Fibroblast of skin of back (primary cell): ENCODE results near the gene USP16. TPM values are rescaled to one million over a fixed set of nuclear protein-coding genes. Genes with fewer than 3 reads are reported as not detected.
"Not testable (repeated sequence)": the region's sequence is repeated elsewhere in the genome, so short reads cannot be mapped to it uniquely, and the experiment has no call there.

ENCODE experiments used
- DNase-seq: peaks from one replicate; pipeline ENCODE4 v3.0.0-alpha.2; 2013
- polyA plus RNA-seq, 2 experiments: library from polyadenylated mRNA; unstranded; fragments of 120-200 nt; gene quantifications; one replicate each; pipeline ENCODE4 v1.2.1, GENCODE V29; 2013; ENCODE audit not compliant: insufficient read length in 2 of 2

The USP16 gene
- polyA plus RNA-seq (2013, experiment 1 of 2; ENCODE audit: insufficient read length): 34.1 TPM
- polyA plus RNA-seq (2013, experiment 2 of 2; ENCODE audit: insufficient read length): 31.4 TPM

DNA sequence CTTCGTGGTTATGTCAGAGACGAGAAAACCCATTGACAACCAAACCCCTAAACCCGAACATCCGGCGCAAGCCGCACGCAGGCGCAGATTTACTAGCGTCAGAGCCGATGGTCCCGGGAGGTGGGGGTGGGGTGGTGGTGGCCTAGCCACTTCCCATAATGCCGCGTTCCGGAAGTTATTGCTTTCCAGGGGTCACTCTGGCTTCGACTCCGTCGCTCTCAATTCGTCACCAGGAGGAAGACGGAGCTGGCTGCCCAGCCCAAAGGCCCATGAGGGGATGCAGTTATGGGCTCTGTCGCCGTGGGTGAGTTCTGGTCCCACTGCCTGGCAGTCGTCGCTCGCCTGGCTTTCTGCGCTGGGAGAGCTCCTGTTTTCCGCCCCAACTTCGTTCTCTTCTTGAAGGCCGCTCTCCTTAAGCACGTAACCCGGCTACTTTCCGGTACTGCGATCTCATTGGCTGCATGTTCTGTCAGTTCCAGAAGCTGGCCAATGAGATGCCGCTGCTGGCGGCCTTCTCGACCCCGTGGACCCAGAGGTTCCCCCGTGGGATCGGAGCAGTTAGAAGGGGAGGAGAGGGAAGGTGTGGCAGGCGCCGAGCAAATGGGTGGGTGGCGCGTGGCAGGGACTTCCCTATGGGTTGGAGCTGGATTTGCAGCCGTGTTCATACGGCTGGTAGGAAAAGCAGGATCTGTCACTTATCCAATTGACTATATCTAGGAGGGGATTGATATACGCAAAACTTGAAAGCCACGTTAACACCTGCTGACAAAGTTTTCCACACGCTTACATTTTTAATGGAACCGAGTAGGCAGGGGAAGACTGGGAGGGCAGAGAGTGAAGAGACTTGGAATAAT, at the start of gene USP16:
TSS of gene USP16 (plus strand) at position 195 of the 854 bp plus-strand sequence. CDS start 3,246 bp downstream, outside the sequence.
- DNase-seq: peak; percentile 99

DNA sequence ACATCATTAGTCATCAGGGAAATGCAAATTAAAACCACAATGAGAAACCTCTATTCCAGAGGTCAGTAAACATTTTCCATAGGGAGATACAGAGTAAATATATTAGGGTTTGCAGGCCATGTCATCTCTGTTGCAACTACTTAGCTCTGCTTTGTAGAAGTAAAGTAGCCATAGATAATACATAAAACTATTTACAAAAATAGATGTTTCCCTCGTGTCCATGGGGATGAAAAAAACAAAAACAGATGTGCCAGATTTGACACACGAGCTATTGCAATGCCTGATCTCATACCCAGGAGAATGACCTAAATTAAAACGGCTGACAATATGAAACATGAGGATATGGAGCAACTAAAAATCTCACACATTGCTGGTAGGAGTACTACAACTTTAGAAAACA, 49.1 kb upstream of the USP16 start:
- DNase-seq: no peak

DNA sequence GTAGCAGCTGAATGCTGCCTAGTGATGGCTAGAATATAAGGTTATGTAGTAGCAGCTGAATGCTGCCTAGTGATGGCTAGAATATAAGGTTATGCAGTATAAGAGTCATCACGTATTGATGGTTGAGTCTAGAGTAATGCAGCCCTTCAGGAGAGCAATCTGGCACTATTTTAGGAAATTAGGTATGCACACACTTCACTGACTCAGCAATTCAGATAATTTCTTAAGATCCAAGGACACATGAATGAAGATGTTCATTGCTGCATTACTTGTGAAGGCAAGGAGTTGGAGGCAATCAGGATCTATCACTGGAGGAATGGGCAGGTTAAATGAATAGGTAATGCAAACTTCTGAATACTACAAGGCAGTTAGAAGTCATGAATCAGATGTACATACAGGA, 45.4 kb upstream of the USP16 start:
- no peak for DNase-seq

DNA sequence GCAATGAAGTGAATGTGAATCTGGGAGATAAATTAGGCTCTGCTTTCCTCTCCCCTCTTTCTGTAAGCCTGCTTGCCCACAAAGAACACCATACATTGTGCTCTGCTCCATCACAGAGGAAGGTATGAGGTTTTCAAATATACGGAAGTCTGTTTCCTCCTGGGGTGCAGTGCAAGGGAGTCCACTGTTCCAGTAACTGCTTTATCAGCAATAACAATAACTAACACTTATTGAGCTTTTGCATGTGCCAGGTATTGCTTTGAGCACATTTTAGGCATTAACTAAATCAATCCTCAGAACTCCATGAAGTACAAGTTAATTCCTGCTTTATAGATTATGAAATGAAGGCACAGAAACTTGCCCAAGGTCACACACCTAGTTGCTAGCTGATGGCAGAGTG, 41.8 kb upstream of the USP16 start:
- no peak for DNase-seq

DNA sequence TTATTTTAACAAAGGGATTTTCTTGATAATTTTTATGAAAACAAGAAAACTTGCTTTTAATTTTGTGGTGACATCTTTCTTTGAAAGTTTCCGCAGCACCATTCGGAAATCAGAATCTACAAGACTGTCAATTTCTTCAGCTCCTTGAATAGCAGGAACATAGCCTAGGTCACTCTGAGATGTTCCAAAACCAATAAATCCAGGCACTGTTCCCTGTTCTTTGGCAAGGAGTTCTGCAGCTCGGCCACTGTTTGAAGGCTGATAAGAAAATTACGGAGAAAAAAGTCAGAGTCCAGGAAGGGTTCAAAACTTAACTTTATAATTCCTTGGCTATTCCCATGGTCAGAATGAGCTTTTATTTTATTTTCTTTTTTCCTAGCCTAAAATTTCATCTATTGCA, 37.8 kb upstream of the USP16 start:
- DNase-seq: no peak

DNA sequence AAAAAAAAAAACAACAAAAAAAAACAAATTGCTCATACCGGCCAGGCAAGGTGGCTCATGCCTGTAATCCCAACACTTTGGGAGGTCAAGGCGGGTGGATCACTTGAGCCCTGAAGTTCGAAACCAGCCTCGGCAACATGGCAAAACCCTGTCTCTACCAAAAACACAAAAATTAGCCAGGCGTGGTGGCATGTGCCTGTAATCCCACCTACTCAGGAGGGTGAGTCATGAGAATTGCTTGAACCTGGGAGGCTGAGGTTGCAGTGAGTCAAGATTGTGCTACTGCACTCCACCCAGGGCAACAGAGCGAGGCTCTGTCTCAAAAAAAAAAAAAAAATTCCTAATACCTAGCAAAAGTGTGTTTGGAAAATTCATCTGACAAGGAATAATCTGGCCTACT, 36.3 kb upstream of the USP16 start:
- peak; percentile 16 for DNase-seq

DNA sequence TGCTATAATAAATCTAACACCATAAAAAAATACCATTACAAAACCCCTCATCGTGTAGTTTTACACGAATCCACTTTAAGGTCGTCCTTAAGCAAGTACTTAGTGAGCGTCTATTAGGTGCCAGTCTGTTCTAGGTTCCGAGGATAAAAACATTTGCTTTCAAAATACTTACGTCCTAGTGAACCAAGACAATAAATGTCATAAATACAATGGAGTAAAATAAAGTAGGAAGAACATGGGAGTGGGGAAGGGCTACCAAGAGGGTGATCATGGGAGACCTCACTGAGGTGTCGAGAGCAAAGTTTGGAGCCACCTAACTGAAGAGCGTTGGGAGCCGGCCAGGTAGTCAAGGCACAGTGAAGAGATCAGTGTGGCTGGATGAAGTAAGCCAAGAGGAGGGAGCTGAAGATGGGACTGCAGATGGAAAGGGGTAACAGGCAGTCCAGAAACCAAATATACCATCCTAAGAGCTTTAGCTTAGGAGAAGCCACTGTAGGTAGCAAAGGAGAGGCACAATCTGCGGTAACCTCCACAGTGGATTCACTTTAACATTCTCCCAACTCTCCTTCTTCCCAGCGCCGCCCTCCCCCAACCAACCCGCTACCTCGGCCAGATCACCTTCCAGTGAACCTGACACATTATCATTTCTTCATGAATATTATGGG, 32.5 kb upstream of the USP16 start:
- DNase-seq: no peak

DNA sequence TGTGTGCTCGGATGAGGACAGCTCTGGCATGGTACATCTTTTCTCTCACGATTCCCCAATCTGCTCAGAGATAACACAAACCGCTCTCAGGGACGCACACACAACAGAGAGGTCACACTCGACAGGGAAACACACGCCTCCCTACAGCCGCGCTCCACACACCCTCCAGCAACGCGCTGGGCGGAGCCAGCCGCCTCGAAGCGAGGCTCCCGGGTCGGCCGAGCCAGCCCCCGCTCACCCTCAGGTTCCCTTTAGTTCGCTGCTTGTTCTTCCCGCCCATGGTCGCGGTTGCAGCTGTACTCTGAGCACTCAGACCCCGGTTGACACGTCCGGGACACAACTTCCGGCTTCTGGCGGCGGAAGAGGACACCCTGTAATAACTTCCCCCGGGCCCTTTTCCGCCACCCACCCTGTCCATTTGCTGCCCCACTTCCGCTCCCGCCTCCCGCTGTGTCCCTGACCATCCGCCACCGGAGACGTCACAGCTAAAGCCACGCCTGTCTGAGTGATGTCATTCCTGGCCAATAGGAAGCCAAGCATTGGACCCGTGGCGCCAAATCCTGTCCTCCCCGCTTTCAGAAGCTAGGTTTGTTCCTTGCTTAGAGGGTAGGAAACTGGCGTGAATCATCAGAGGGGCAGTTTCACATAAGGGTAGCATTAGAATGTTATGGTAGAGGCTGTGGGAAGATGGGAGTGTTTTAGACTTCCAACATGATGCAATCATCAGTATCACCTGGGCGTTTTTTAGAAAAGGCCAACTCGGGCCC, 31.8 kb upstream of the USP16 start, which contains the start of gene LTN1:
TSS of gene LTN1 (minus strand) at position 352 of the 767 bp plus-strand sequence. CDS start at position 280, 72 bp downstream.
- DNase-seq: peak; percentile 100

DNA sequence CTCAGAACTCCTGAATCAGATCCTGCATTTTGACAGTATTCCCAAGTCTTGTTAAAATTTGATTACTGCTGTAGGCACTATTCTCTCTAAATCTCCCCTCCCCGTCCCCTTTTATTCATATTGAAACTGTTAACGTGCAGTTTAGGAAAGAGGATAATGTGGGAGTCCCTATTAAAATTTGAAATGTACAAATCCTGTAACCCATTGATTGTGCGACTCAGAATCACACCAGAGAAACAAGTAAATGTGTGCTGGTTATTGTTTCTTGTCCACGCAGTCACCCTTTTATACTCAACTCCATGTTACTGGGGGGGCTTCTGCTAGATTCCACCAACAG, 31.2 kb upstream of the USP16 start:
- DNase-seq: no peak

DNA sequence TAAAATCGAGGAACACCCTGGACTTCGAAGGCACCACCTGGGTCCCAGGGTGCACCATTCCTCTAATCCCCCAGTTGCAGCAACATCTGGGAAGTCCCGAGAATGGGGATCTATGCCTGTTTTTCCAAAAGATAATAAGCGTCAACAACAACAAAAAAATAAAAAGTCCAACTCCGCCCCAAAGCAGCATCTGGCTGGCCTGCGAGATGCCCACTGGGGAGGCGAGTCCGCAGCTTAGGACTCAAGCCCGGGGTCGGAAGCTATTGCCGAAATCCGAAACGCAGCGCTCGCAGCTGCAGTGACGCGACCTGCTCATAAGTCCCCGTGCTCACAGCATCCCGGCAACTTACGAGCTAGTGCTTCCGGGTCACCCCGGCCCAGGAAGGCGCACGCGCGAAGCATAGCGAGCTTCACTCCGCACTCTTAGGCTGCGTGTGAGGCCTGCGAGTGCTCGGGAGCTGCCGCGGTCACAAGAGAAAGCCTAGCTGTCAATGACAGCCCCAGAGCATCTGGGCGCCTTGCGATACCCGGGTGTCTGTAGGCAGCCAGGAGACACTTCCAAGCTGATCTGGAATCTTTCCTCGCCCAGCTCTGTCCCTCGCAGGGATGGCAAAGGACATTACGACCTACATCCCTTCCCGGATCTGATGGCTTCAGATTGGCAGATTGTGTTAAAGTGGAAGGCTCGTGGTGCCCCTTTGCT, 21.9 kb upstream of the USP16 start:
- DNase-seq: peak; percentile 95

DNA sequence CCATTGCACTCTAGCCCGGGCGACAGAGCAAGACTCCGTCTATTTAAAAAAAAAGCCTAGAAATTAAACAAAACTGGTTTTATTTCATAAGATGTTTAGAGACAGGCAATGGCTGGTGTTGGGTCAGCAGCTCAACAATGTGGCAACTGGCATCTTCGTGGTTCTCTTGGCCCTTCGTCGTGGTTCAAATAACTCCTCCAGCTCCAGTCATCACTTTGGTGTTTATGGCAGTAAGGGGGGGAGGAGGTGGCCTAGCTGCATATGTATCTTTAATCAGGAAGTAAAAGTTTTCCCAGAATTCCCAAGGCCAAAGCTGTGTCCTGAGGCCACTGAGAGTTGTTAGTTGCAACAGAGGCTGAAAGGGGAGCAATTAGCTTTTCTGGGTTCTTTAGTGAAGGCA, 18.8 kb upstream of the USP16 start:
- DNase-seq: peak; percentile 40

DNA sequence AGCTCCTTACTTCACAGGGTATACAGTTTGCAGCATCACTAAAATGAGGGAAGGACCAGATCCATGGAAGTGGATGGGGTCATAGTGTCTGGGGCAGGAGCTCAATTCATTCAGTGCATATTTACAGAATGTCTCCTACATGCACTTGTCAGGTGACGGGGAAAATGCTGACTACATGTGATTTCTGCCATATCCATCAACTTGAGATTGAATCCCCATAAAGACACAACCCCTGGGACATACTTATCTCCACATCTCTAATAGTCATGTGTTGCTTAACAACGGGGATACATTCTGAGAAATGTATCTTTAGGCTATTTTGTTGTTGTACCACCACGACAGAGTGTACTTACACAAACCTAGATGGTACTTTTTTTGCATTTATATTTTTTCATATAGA, 17.3 kb upstream of the USP16 start:
- no peak for DNase-seq

DNA sequence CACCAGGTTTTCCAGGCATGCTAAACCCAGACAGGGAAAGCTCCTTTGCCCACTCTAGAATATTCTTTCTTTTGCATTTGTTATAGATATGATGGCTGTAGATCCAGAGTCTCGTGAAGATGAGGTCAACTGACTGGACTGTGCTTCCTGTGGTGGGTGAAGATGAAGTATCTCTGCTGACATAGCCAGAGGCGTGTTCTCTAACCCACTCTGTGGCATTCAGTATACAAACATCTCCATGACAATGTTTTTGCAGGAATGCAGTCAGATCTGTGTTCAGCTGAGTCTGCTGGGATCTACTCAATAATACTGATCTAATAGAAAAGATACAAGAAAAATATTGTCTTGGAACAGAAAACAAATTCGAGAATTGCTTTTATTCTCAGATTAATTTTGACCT, 16.7 kb upstream of the USP16 start:
- no peak for DNase-seq

DNA sequence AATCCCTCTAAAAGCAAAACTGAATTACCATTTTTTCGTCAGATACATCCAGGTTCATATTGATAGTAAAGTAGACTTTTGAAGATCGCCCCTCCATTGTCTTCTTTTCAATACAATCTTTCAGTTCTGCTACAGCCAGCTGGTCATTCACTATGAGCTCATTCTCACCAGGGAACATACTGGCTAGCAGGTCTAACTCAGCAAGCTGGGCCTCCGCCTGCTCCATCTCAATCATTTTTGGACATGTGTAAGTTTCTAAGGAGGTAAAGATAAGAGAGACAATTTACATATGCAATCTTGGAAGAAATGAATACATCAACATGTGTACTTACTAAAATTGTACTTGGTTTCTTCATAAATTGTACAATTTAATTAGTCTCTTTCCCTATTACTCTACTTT, 16.1 kb upstream of the USP16 start:
- no peak for DNase-seq

DNA sequence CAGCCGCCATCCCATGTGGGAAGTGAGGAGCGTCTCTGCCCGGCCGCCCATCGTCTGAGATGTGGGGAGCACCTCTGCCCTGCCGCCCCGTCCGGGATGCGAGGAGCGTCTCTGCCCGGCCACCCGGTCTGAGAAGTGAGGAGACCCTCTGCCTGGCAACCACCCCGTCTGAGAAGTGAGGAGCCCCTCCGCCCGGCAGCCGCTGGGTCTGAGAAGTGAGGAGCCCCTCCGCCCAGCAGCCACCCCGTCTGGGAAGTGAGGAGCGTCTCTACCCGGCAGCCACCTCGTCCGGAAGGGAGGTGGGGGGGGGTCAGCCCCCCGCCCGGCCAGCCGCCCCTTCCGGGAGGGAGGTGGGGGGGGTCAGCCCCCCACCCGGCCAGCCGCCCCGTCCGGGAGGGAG, 13.2 kb upstream of the USP16 start:
- DNase-seq: not testable (repeated sequence)

DNA sequence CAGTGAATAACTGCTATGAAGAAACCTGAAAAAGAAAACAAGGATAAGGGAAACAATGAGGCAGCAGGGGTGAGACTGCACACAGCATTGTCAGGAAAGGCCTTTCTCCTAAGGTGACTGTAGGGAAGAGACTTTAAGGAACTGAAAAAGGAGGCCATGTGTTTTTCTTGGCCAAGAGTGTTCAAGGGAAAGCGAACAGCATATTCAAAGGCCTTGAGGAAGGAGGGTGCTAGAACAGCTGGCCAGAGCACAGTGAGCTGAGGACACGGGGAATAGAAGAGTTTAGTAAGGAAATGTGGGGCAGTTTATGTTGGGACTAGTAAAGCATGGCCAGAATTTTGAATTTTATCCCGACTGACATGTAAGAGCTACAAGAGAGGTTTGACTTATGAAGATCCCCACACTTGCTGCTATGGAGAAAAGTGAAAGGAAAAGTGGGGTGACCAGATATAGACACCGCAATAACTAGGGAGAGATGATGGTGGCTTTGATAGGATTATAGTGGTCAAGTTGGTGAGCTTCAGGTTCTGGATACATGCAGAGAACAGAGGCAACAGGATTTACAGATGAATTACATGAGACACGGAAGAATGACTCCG, 6.7 kb upstream of the USP16 start:
- DNase-seq: no peak

DNA sequence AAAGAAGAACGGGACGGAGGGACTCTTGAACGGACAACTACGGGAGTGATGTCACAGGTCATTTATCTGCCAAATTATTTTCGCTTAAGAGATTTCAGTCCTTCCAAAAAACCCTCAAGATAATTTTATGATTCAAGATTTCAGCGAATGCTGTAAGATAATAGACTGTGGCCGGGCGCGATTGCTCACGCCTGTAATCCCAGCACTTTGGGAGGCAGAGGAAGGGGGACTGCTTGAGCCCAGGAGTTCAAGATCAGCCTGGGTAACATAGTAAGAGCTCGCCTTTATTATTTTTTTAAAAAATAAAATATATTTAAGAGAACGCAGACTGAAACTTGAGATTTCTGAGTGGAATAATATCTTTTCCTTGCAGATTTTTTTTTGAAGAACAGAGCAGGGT, 5.9 kb upstream of the USP16 start:
- peak; percentile 8 for DNase-seq

DNA sequence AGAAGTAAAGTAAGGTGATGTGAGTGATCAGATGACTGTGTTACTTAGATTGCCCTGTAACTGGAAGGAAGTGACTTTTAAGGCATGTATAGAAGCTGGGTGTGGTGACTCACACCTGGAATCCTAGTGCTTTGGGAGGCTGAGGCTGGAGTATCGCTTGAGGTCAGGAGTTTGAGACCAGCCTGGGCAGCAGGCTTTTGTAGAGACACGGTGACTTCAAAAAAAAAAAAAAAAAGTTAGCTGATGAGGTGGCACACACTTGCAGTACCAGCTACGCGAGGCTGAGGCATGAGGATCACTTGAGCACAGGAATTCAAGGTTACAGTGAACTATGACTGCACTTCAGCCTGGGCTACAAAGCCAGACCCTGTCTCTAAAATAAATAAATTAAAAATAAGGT, 2.3 kb upstream of the USP16 start:
- no peak for DNase-seq

DNA sequence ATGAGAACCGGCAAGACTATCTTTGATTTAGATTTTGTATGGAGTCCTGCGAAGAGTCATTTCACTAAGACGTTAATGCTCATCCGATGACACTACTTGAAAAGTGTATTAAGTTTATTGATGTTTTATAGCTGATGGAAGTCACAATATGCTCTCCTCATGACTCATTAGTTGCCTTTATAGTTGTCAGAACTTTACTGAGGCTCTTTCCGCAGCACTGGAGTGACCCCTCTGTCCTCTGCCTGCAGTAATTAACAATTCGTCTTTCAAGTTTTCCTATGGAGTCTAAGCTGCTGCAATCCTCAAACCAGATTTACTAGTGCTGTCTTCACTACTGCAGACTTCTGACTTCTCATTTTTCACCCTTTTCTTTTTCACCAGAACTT, 853 bp downstream of the USP16 start:
- DNase-seq: peak; percentile 9

DNA sequence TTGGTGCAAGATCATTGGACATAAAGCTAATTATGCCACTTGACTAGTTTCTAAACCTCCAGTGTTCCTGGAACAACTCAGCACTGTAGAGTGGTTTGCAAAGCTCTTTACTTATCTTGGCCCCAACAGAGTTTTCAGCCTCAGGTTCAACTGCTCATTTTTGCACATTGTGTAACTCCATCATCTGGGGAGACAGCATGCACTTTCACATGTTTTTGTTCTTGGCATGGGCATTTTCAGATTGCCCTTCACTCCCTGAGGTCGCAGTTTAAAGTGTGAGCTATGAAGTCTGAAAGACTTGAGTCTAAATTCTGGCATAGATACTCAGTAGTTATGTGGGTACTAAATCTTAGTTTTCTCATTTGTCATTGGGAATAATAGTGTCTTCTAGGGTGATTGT, 5.1 kb downstream of the USP16 start:
- no peak for DNase-seq

DNA sequence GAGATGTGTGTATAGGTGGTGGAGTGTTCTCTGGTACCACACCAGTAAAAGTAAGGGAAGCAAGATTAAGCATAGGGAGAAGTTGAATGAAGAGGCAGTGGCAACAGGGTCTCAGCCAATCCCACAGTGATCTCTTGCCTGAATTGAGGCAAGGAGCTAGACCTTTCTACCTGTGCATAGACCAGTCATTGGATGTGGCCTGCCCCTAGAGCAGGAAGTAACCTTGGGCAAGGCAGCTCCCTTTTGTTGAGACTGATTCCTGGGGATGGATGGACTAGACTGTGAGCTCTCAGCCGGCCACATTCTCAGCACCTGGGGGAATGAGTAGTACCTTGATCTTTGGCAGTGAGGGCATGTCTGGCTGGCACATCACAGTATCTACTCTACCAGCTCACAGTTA, 6.4 kb downstream of the USP16 start:
- DNase-seq: no peak

DNA sequence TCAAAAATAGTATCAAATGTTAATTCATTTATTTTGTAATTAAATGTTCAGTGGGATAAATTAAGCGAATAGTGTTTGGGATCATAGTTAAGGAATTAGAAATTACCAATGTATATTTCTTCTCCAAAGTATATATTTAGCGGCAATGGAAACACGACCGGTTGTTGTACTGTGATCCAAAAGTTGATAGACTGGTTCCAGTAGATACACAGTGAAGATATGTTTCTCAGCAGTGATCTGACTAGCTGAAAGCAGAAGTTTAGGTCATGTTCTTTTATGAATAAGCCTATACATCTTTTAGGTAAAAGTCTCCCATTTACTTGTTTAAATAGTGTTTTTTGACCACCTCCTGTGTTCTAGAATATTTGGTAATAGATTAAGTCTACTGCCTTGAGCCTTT, 8.8 kb downstream of the USP16 start:
- no peak for DNase-seq
